HG03469 (cell line): ENCODE results near the gene DLL4.
A peak's percentile ranks its signal among the peaks of the same experiment; 100 is the strongest.

Experiments used
- ATAC-seq: cut with Tn5 transposase; IDR thresholded peaks from one replicate; pipeline ENCODE4 v1.9.1; 2021; ENCODE audit warnings: mild to moderate bottlenecking, moderate library complexity, moderate number of reproducible peaks; ENCODE audit not compliant: unreplicated experiment

Gene DLL4

DNA sequence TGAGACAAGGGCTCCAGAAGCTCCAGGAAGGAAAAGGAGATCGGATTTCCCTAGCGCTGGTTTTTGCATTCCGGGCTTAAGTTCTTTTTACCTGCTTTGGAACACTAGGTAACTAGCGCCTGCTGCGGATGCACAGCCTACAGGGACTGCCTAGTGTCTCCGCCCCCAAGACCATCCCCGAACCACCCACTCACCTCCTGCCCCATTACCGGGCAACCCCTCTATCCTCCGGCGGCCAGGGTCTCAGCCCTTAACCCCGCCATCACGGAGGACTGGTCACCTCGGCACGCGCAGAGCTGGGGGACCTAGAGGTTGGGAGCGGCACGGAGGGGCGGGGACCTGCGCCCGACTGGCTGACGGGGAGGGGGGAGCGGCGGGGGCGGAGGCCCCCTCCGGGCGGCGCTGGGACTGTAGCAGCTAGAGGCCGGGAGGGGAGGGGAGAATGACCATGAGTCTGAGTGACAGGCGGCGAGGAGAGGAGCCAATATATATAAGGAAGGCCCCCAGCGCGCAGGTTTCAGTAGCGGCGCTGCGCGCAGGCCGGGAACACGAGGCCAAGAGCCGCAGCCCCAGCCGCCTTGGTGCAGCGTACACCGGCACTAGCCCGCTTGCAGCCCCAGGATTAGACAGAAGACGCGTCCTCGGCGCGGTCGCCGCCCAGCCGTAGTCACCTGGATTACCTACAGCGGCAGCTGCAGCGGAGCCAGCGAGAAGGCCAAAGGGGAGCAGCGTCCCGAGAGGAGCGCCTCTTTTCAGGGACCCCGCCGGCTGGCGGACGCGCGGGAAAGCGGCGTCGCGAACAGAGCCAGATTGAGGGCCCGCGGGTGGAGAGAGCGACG, at the start of gene DLL4:
Gene DLL4 (plus strand): TSS at position 520 of the 839 bp plus-strand sequence. CDS start 329 bp downstream, outside the sequence.
- no peak for ATAC-seq

DNA sequence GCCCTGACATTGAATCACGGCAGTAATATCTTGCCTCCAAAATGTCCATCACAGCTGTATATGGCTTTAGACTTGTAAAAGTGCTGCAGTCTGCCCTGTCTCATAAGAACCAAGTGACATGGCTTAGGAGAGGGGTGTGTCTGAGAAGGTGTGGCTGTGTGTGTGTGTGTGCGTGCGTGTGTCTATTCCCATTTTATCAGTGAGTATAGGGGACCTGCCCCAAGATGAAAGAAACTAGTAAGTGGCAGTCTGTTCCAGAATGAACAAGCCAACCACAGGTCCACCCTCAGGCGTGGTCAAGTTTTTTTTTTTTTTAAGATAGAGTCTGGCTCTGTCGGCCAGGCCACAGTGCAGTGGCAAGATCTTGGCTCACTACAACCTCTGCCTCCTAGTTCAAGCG, 49.5 kb upstream of the DLL4 start:
- no peak for ATAC-seq

DNA sequence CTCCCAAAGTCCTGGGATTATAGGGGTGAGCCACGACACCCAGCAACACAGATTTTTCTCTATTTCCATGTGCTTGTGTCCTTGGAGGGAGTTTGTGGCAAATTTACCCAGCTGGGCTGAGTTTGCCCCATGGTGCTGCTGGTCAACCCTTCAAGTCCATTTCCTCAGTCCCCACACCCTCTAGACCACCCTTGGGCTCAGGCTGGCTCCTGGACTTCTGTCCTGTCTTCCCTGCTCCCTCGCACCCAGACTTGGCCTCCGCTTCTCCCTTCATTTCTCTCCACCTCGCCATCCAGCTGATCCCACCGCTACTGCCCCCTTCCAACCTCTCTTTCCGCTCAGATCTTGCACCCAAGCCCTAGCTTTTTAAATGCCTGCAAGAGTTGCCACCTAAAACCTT, 47.8 kb upstream of the DLL4 start:
- ATAC-seq, result no peak

DNA sequence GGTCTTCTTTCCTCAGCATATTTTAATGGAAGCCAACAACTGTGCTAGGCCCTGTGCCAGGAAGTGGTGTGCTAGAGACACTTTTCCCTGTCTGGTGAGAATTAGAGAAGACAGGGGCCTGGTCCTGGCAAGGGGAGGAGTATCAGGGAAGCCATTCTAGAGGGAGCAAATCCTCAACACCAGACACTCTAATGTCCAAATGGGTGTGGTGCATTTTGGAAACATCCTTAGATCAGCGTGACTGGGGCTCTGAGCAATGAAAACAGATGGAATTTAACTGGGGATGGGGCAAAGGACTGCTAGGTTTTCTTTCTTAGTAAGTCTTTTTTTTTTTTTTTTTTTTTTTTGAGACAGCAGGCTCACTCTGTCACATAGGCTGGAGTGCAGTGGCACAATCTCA, 42.6 kb upstream of the DLL4 start:
- no peak for ATAC-seq

DNA sequence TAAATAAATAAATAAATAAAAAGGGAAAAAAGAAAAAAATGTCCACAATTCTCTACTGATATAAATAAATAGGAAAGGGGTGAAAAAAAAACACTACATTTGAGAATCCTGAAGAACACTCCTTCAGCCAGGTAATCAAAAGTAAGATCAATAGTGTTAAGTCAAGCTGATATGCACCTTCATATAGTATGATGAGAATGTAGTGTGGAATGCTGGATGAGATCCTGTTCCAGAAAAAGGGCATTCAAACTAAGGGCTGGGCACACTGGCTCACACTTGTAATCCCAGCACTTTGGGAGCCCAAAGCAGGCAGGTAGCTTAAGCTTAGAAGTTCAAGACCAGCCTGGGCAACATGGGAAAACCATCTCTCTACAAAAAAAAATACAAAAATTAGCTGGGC, 40.0 kb upstream of the DLL4 start:
- no peak for ATAC-seq

DNA sequence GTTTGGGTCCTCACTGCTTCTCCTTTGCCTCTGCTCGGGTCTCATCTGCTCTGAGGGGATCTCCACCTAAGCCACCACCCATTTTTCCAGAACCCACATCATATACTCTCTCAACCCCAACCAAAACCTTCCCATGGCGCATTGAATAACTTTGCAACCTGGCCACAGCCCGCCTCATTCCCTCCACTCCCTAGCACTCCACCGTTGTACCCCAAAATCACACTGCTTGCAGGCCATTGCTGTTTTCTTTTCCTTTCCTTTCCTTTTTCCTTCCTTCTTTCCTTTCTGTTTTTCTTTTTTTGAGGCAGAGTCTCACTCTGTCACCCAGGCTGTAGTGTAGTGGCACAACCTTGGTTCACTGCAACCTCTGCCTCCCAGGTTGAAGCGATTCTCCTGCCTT, 38.0 kb upstream of the DLL4 start:
- ATAC-seq, result no peak

DNA sequence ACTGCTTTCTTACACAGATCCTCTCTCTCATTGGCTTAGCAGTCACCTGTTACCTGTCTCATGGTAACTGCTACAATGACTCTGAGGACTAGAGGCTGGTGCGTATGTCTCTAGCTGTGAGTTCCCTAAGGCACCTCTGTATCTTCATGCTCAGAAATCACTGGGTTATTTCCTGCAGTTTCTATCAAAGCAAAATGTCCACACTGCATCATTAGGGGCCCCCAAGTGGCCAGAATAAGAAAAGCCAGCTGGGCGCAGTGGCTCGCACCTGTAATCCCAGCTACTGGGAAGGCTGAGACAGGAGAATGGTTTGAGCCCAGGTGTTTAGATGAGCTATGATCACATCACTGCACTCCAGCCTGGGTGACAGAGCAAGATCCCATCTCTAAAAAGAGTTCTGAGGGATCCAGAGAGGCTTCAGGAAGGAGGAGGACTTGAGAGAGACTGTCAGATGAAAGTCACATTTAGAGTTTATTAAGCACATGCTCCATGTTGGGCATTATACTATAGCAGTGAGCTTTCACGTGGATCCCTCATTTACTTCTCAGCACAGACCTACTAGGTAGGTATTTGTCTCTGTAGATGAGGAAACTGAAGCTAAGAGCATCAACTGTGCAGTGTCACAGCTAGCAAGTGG, 37.2 kb upstream of the DLL4 start:
- ATAC-seq, result no peak

DNA sequence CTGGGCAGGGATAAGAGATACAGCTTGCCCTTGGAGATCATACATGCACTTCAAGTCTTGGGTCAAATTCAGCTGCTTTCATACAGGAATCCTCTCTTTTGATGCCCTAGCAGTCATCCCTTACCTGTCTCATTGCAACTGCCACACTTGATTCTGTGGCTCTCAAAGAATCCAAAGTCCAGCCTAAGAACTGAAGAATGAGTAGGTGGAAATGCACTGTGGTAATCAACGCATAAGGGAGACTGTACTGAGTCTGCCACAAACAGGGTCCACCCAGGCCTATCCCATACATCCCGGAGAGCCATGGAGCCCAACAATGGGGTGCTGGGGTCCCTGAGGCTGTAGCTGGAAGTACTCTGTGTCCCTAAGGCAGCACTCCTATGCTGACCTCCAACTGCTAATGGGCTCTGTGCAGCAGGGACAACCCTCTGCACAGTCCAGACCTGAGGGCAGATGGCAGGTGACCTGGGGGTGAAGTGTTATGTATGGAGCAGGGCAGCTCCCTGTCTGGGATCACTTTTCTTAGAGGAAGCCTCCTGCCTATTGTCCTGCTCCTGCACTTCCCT, 36.6 kb upstream of the DLL4 start:
- no peak for ATAC-seq

DNA sequence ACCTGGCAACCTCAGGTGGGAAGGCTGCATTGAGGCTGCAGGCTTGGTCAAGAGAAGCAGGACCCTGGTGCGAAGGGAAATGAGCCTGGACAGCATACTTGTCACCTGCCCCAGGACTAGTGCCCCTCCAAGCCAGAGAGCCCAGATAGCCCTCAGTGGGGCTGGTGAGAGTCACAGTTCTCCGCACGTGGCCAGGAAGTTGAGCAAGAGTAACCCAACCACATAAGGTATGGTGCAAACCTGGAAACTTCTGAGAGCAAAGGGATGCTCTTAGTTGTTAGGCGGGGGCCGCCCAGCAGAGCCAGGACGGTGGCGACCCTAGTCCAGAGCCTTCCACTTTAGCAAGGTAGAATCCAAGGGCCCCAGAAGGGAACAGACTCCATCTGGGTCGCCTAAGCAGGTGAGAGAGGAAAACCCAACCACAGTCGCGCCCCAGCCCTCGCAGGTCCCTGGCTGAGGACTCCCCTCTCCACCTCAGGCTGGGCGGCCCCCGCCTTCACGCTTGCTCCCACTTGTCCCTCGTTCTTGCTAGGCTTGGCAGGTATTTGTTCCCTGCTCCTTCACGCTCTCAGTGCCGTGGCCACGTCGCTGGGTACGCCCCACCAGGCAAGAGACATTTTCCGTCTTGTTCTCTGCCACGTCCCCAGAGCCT, 36.0 kb upstream of the DLL4 start:
- ATAC-seq, result no peak

DNA sequence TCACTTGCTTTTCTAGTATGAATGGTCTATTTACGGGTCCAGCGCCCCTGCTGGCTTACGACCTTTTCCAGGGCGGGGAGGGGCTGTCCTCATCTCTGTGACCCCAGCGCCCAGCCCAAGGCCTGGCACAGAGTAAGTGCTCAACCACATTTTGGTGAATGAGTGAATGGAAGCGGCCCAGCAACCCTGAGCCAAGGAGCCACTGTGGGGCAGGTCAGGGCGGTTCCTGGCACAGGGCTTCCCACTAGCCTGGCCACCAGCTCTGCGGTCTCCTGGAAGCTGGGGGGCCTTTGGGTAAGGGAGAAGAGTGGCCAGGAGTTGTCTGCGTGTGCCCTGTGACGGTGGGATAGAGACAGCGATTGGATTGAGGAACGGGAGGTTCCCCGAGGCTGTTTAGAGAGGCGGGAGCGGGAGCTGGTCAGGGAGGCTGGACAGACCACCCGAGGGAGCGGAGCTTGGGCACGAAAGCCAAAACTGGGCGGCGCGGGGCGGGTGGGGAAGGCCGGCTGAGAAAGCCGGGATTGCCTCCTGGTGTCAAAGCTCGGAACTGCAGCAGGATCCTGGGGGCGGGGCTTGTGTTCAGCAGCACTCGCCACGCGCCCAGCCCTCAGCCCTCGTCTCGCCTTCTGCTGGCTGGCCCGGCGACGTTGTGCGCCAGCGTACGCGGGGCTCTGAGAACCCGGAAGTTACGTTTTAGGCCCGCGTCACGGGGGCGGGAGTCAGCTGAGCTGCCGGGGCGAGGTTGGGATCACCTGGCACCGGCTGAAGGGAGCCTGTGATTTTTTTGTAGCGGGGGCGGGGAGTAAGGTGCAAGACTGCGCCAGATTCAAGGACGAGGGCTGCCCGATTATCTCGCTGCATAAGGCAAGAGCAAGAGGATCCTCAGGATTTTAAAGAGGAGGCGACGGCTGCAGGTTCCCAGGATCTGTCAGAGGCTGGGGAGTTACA, 35.1 kb upstream of the DLL4 start, which contains the start of gene VPS18:
Gene VPS18 (plus strand): TSS at position 718 of the 948 bp plus-strand sequence. CDS start 319 bp downstream, outside the sequence.
- peak; percentile 74 for ATAC-seq

DNA sequence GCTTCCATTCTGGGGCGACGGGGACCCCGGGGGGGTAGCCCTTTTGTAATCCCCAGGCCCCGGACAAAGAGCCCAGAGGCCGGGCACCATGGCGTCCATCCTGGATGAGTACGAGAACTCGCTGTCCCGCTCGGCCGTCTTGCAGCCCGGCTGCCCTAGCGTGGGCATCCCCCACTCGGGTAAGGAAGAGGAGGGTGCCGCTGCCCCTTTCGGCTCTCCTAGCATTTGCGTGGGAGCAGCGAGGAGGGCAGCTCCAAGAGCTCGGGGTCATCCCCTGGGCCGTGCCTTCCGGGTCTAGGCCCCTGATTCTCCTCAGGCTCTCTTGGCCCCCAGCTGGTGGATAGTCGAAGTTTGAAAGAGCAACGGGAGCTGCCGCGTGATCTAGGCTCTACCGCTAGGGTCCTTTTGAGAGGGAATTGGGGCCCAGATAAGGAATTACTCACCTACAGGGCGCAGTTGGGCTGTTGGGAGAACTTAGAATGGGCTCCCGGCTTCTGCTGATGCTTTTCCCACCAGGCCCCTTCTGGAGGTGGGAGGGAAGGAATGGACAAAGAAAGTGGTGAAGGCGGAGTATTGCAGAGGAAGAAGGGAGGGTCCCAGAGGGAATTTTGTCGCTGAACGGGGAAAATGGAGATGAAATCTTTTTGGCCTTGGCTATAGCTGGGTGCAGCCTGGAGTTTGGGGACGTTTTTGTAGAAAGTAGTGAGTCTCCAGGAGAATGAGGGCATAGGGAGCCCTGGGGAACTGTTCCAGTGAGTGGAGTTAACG, 34.3 kb upstream of the DLL4 start:
- no peak for ATAC-seq

DNA sequence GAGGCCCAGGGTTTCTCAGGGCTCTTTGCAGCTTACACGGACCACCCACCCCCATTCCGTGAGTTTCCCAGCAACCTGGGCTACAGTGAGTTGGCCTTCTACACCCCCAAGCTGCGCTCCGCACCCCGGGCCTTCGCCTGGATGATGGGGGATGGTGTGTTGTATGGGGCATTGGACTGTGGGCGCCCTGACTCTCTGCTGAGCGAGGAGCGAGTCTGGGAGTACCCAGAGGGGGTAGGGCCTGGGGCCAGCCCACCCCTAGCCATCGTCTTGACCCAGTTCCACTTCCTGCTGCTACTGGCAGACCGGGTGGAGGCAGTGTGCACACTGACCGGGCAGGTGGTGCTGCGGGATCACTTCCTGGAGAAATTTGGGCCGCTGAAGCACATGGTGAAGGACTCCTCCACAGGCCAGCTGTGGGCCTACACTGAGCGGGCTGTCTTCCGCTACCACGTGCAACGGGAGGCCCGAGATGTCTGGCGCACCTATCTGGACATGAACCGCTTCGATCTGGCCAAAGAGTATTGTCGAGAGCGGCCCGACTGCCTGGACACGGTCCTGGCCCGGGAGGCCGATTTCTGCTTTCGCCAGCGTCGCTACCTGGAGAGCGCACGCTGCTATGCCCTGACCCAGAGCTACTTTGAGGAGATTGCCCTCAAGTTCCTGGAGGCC, 29.5 kb upstream of the DLL4 start:
- ATAC-seq, result no peak

DNA sequence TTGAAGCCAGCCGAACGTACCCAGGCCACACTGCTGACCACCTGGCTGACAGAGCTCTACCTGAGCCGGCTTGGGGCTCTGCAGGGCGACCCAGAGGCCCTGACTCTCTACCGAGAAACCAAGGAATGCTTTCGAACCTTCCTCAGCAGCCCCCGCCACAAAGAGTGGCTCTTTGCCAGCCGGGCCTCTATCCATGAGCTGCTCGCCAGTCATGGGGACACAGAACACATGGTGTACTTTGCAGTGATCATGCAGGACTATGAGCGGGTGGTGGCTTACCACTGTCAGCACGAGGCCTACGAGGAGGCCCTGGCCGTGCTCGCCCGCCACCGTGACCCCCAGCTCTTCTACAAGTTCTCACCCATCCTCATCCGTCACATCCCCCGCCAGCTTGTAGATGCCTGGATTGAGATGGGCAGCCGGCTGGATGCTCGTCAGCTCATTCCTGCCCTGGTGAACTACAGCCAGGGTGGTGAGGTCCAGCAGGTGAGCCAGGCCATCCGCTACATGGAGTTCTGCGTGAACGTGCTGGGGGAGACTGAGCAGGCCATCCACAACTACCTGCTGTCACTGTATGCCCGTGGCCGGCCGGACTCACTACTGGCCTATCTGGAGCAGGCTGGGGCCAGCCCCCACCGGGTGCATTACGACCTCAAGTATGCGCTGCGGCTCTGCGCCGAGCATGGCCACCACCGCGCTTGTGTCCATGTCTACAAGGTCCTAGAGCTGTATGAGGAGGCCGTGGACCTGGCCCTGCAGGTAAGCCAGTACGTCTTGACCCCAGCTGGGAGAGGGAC, 28.7 kb upstream of the DLL4 start:
- ATAC-seq, result no peak

DNA sequence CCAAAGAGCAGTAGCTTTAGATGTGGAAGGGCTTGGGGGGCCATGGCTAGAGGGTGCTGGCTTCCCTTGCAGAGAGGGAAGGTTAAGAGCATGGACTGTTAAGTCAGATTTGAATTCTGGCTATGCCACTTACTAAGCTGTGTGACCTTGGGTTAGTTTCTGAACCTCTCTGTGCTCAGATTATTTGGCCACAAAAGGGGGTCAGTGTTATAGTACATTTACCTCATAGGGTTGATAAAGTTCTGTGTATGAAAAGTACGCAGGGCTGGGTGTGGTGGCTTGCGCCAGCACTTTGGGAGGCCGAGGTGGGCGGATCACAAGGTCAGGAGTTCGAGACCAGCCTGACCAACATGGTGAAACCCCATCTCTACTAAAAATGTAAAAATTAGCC, 28.1 kb upstream of the DLL4 start:
- no peak for ATAC-seq

DNA sequence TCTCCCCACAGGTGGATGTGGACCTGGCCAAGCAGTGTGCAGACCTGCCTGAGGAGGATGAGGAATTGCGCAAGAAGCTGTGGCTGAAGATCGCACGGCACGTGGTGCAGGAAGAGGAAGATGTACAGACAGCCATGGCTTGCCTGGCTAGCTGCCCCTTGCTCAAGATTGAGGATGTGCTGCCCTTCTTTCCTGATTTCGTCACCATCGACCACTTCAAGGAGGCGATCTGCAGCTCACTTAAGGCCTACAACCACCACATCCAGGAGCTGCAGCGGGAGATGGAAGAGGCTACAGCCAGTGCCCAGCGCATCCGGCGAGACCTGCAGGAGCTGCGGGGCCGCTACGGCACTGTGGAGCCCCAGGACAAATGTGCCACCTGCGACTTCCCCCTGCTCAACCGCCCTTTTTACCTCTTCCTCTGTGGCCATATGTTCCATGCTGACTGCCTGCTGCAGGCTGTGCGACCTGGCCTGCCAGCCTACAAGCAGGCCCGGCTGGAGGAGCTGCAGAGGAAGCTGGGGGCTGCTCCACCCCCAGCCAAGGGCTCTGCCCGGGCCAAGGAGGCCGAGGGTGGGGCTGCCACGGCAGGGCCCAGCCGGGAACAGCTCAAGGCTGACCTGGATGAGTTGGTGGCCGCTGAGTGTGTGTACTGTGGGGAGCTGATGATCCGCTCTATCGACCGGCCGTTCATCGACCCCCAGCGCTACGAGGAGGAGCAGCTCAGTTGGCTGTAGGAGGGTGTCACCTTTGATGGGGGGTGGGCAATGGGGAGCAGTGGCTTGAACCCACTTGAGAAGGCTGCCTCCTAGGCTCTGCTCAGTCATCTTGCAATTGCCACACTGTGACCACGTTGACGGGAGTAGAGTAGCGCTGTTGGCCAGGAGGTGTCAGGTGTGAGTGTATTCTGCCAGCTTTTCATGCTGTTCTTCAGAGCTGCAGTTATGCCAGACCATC, 26.3 kb upstream of the DLL4 start:
- ATAC-seq, result no peak

DNA sequence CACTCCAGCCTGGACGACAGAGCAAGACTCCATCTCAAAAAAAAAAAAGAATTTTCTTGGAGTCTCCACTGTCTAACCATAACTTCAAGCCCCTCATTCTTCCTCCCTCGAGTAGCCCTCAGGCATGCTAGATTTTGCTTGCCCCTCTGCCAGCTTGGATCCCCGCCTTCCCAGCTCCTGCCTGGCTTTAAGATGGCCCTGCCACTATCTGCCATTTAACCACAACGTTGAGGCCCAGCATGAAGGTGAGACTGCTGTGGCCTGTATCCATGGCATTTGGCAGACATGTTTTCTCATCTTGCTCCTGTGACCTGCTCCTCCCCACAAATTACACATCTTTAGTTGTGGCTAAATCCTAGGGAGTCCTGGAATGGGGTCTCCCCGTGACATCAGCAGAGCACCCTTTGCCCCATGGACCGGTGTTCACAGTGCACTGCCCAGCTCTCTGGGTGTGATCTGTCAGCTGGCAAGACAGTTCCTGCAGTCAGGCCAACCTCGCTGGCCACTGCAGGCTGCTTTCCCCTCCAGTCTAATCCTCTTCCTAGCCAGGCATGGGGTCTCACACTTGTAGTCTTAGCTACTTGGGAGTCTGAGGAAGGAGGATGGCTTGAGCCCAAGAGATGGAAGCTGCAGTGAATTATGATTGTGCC, 24.5 kb upstream of the DLL4 start:
- no peak for ATAC-seq
